Measurements from ENCODE around the gene SHB.

DNA sequence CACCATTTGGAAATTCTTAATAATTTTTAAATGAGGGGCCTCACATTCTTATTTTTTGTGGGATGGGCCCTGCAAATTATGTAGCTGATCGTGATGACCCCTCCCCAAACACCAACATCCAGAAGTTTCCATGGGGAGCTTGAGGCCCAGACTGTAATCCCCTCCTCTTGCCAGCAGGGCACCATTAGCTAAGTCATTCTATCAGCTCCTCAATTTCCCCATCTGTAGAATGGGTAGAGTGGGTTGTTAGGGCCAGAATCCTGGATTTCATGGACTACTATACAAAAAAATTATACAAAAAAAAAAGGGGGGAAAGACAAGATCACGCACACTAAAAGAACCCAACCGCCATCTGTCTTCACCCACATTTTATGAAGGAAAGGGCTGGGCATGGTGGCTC, 38.4 kb downstream of the SHB start:
- no peak for TF ChIP-seq ATF1 (CRISPR knock-in tag; IDR thresholded peaks at IDR 0.05)
- TF ChIP-seq CTCF (IDR thresholded peaks at IDR 0.05), result no peak
- no peak for TF ChIP-seq CREM (CRISPR knock-in tag; IDR thresholded peaks at IDR 0.05)
- no peak for TF ChIP-seq ZNF232 (CRISPR knock-in tag; IDR thresholded peaks at IDR 0.05)

Measured in WTC11 (cell line).